Activated T-helper 1 cell treated with Interleukin-2 at 50 U/mL for 16 hours (primary cell): ENCODE measurements around the gene ANO1.

Experiments used
- DNase-seq: peaks from one replicate; pipeline ENCODE4 v3.0.0-alpha.2; 2020; ENCODE audit warnings: low read depth

The ANO1 gene

GRCh38 chr11:70072861-70073755 is 5.0 kb upstream of the ANO1 start:
- DNase-seq: no peak

DNA sequence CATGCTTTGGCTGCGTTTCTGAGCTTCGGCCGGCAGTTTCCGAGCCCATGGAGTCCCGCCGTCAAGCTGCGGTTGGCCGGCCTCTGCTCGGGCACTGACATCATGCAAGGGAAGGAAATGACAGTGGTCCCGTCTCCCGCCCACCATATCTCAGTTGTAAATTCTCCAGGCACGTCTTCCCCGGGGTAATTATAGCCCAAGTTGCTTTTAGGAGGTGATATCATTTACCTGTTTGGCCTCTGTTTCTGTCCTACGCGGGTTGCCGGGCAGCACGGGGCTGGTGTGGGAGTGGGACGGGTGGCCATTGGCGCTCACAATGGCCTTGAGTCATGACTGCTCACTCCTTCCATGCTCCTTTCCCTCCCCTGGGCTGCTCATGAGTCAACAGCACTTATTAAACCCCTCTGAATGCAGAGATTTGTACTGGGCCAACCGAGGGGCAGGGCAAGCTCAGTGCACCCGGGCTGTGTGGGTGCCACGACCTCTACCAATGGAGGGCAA is 4.2 kb upstream of the ANO1 start:
- no peak for DNase-seq

GRCh38 chr11:70074746-70075145 is 3.4 kb upstream of the ANO1 start:
- DNase-seq: no peak

- no peak for DNase-seq
Measured at GRCh38 chr11:70075836-70076235, 2.3 kb upstream of the ANO1 start.

- no peak for DNase-seq
Measured at GRCh38 chr11:70076461-70076931, 1.6 kb upstream of the ANO1 start.

DNA sequence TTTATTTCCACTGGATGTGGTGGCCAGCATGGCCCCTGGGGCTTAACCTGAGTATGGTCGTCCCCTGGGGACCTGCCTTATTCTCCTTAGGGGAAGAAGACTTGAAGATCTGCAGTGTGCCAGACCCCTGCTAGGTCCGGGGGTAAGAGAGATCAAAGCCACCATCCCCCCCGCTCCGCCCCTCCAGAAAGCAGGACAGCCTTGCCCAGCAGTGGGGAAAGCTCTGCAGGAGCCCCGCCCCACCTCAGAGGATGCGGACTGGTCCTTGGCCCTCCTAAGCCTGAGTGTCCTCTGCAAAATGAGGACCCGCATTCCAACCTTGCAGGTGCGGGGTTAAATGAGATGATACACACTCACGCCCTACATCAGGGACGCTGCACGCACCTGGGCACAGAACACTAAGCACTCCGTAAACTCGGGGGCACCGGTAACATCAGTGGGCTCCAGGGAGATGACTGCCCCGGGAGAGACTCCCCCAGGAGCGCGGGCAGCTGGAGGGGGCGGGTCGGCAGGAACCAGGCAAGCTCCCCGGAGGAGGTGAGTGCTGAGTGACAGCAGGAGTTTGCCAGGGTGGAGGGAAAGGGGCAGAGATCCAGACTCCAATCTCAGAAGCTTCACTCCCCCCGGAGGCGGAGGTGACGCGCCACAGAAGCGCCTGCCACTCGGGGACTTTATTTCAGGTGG is 564 bp upstream of the ANO1 start:
- DNase-seq: no peak

DNA sequence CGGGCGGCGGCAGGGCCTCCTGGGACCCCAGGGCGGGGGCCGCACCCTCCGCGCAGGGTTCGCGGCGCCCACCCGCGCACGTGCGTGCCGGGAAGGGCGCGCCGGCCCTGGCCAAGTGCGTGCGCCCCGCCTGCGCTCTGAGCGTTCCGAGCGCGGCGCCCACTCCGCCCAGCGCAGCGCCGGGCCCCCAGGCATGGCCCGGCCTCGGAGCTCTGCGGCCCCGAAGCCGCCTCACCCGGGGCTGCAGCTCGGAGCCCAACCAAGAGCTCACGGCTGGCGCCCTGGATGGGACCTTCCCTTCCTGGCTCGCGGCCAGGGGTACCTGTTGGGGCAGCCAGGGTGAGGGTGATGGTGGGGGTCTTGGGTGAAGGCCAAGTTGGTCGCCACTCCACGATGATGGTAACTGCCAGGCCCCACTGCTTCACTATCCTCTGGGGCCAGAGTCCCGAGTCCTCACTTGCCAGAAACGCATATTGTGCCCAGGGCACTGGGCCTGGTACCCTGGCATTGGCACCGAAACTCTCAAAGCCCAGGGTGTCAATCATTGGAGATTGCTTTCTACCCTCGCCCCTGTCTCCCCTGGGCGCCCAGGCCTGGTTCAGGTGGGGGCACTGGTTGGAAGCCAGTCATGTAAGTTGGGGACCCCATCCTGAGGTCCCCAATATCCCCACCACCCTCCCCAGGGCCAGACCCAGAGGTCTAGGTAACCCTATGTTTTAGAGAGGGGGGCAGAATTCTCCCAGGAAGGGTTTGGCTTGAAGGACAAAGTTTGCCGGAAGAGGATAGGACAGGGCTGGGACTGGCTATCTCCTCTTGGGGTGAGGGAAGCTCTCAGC is 882 bp downstream of the ANO1 start:
- DNase-seq: no peak

DNA sequence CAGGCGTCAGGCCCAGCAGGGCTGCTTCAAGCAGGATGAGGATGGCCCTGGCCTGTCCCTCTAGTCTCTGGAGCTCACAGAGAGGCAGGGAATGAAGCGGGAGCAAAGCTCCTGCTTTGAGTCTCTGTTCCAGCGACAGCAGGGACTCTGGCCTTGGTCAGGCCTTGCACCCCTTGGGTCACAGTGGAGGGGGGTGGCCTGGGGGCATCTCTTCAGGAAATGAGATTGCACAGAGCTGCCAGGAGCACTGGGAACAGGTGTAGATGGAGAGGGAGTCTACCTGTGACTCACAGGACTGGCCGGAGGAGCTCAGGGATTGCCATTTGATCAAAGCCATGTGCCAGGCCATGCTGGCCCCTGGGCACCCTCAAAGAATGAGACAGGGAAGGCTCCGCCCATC is 1.6 kb downstream of the ANO1 start:
- DNase-seq: no peak

DNA sequence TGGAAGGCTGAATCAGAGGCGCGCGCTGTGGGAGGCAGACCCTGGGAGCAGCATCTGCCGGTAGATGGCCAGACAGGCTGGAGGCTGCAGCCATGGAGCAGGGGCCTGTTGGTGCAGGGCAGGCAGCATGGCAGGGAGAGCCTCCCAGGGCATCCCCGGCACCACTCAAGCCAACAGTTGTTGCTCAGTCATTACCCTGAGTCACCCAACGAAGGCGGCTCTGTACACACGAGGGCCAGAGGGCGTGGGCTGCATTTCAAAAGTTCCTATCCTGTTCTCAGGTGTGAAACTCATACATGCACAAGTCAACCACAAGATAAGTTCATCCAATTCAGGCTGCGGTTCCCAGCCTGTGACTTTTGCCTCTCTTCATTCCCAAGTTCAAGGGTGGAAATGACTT is 2.6 kb downstream of the ANO1 start:
- DNase-seq: no peak

GRCh38 chr11:70082829-70083228 is 4.7 kb downstream of the ANO1 start:
- DNase-seq: no peak

GRCh38 chr11:70084046-70084984 is 6.2 kb downstream of the ANO1 start:
- no peak for DNase-seq

GRCh38 chr11:70085815-70086769 is 8.0 kb downstream of the ANO1 start:
- DNase-seq: no peak

DNA sequence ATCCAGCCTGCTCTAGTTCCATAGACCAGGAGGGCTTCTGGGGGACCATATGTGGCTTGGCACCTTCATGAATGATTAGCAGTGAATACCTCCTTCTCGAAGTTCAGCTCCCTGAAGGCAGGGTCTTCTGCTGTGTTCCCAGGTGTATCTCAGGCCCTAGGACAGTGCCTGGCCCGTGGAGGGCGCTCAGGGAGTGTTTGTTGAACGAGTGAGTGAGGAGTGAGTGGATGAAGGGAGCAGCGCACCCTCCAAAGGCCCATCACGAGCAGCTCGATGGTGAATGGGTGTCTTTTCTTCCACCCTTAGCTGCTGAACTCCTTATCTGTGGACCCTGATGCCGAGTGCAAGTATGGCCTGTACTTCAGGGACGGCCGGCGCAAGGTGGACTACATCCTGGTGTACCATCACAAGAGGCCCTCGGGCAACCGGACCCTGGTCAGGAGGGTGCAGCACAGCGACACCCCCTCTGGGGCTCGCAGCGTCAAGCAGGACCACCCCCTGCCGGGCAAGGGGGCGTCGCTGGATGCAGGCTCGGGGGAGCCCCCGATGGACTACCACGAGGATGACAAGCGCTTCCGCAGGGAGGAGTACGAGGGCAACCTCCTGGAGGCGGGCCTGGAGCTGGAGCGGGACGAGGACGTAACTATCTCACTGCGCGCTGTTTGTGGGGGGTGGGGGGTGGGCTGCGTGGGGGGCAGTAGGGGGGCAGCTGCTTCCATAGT is 9.5 kb downstream of the ANO1 start:
- no peak for DNase-seq

DNA sequence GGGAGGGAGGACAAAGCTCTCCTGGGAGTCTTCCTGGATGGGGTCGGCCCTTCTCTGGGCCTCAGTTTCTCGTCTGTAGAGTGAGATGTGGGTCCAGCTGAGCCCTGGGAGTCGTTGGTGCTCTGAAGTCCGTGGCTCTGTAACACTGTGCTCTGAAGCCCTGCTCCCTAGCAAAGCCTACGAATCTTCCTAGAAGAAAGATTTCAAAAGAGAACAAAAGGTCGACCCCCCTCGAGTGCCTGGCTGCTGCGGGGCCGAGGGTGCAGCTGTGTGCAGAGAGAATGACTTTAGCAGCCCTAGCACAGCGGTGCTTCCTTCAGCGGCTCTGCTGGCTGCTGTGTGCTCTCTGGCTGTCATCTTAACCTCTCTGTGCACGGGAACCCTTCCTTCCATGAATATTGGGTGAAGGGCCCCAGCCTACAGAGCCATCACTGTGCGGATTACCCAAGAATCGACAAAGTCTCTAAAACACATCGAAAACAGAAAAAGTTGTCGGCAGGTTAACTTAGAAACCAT is 10.7 kb downstream of the ANO1 start:
- DNase-seq: no peak

DNA sequence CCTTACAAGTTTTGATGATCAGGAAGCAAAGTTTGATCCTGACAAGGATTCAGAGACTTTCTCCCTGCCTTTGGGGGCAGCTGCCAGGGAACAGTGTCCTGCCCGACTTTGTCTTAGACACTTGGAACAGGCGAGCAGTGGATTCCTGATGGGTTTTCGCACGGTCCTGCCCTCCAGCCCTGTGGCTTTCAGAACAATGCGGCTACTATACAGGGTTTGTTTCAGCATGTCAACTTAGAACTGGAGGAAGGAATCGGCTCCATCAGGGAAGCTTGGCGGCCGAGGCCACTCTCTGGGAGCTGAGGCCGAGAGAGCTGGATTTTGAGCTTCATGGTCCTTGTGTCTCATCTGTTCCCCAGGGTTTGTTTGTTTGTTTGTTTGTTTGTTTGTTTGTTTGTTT is 11.5 kb downstream of the ANO1 start:
- no peak for DNase-seq

GRCh38 chr11:70090961-70091381 is 12.9 kb downstream of the ANO1 start:
- DNase-seq: no peak

- no peak for DNase-seq
Measured at GRCh38 chr11:70091638-70092037, 13.5 kb downstream of the ANO1 start.

DNA sequence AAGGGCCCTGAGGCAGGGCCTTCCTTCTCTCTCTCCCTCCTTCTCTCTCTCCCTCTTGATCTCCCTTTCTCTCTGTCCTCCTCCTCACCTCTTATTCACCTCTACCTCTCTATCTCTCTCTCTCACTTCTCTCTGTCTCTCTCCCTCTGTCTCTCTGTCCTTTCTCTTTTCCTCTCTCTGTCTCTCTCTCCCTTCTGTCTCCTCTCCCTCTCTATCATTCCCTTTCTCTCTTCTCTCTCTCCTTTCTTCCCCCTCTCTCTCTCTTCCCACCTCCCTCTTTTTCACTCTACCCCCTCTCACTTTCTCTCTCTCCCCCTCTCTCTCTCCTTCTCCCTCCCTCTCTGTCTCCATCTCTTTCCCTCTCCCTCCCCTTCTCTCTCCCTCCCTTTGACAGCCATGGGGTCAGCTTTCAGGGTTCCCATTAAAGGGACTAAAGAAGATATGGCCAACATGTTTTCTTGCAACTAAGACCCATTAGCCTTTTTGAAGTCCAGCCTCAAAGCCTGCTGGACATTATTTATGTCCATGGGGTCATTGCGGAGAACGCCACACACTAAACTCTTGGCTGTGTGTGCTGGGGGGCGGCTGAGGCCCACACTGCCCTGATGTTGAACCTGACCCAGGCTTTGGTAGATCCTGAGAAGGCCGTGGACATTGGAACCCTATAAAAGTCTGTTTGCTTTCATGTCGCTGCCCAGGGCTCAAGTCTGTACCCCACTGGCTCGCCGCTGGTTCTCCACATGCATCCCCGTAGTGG is 15.0 kb downstream of the ANO1 start:
- DNase-seq: no peak
